NCI-H460 (cell line): ENCODE measurements around the gene FGD2. TPM values are rescaled to one million over a fixed set of nuclear protein-coding genes. Genes with fewer than 3 reads are reported as not detected.

Source experiments
- DNase-seq: peaks from one replicate; pipeline ENCODE4 v3.0.0-alpha.2; 2016; ENCODE audit warnings: low read depth; ENCODE audit errors: extremely low read depth
- polyA plus RNA-seq: library from polyadenylated mRNA; depleted of rRNA; stranded (reverse); fragments of >200 nt; gene quantifications from 2 replicates; pipeline ENCODE4 v1.2.3, GENCODE V29; 2014; cell fraction: nucleus; rRNA removed
- total RNA-seq: library from RNA; depleted of rRNA; stranded (reverse); fragments of >200 nt; shearing (Covaris generic); gene quantifications from 2 replicates; pipeline ENCODE4 v1.2.3, GENCODE V29; 2014; rRNA removed

Gene FGD2
- total RNA-seq, result 0.10 TPM in 1 of 2 replicates, not detected in the other
- polyA plus RNA-seq, result 0.57 TPM in 1 of 2 replicates, not detected in the other

DNA sequence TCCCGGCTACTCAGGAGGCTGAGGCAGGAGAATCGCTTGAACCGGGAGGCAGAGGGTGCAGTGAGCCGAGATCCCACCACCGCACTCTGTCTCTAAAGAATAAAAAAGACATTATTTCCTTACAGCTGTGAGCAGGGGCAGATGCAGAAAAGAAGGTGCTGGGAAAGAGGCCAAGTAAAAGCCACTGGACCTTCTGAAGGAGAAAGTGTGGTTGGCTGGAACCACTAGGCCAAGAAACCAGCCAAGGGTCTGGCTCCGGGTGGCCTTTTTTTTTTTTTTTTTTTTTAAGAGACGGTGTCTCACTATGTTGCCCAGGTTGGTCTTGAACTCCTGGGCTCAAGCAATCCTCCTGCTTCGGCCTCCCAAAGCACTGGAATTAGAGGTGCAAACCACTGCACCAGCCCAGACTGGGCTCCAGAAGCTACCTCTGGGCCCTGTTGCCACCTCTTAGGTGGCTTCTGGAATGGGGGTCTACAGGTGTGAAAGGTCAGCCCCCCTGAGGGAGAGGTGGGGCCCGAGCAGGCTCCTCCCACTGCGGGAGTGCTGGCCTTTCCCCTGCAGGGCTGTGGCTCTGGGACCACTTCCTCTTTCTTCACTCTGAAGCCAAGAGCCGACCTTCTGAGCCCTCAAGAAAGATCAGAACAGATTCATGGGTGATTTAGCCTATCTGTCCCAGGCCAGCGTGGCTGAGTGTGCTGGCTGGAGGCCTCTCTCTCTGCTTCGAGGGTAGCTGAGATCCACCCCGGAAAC, at the start of gene FGD2:
Gene FGD2, plus strand, starts transcription at position 595 of the 750 bp plus-strand sequence. CDS start 163 bp downstream, outside the sequence.
- no peak for DNase-seq

- no peak for DNase-seq
Measured at GRCh38 chr6:36955671-36956445, 49.6 kb upstream of the FGD2 start.

DNA sequence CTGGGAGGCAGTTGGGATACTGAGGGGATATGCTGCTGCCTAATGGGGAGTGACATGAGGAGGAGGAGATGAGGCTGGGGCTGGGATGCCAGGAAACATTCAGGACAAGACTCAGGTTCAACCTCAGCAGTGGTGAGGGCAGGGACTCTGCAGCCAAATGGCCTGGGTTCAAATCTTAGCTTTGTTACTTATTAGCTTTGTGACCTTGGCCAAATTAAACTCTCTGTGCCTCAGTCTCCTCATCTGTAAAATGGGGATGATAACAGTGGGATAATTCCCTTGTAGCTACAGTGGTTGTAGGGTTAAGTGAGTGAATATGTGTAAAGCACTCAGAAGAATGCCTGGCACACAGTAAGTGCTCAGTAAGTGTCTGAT, 49.0 kb upstream of the FGD2 start:
- no peak for DNase-seq

GRCh38 chr6:36957773-36958271, 47.6 kb upstream of the FGD2 start:
- no peak for DNase-seq

GRCh38 chr6:36958775-36959554, 46.5 kb upstream of the FGD2 start:
- no peak for DNase-seq

DNA sequence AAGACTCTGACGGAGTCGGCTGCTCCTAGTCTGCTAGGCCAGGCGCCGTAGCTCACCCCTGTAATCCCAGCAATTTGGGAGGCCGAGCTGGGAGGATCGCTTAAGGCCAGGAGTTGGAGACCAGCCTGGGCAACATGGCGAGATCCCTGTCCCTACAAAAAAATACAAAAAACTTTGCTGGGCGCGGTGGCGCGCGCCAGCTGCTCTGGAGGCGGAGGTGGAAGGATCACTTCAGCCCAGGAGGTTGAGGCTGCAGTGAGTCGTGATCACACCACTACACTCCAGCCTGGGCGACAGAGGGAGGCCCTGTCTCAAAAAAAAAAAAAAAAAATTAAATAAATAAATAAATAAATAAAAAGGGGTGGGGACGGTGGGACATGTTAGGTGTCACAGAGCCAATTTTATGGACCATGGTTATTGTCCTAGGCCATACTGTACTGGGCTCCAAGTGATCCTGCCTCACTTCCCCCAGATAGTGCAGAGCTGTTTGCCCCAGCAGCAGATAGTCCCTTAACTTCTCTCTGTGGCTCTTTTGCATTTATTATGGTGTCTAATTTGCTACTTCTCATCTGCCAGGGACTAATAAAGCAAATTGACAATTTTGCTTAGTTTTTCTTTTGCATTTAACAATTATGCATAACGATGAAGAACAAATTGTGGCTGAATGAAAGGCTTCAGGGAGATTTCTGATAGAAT, 45.8 kb upstream of the FGD2 start:
- DNase-seq, result no peak

DNA sequence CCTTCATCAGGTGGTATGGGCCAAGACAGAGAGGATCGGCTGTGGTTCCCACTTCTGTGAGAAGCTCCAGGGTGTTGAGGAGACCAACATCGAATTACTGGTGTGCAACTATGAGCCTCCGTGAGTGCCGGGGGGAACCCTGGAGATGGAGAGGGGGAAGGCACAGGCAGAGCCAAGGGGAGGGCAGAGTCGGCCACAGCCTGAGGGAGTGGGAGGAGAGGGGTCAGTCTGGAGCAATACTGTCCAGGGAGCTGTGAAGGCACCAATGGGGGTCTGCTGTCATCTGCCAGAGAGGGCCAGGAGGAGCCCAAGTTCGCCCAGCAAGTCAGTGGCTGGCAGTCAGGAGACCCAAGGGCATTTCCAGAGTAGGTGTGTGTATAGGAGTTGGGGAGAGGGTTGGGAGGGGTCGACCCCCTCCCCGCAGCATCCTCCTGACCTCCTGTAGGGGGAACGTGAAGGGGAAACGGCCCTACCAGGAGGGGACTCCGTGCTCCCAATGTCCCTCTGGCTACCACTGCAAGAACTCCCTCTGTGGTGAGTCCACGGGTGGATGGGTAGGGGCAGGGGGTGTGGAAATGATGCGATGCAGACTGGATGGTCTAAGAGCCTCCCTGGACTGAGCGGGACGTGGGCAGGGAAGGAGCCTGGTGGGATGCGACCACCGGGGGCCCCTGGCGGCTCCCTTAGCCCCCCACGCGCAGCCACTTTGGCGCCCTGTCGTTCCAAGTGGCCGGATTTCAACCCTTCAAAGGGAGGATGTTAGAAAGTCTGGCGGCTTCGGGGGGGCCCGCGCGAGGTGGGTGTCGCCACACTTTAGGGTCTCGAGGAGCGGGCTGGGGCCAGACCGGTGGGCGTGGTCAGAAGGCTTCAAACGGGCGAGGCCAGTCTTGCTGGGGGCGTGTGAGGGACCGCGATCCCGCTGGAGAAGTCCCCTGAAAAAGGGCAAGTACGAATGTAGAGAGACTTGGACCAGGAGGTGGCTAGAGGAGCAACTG, 43.7 kb upstream of the FGD2 start:
- DNase-seq, result no peak

DNA sequence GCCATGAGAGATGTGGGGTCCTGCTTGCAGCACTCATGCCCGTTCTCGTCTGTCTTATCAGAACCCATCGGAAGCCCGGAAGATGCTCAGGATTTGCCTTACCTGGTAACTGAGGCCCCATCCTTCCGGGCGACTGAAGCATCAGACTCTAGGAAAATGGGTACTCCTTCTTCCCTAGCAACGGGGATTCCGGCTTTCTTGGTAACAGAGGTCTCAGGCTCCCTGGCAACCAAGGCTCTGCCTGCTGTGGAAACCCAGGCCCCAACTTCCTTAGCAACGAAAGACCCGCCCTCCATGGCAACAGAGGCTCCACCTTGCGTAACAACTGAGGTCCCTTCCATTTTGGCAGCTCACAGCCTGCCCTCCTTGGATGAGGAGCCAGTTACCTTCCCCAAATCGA, 42.6 kb upstream of the FGD2 start:
- no peak for DNase-seq

DNA sequence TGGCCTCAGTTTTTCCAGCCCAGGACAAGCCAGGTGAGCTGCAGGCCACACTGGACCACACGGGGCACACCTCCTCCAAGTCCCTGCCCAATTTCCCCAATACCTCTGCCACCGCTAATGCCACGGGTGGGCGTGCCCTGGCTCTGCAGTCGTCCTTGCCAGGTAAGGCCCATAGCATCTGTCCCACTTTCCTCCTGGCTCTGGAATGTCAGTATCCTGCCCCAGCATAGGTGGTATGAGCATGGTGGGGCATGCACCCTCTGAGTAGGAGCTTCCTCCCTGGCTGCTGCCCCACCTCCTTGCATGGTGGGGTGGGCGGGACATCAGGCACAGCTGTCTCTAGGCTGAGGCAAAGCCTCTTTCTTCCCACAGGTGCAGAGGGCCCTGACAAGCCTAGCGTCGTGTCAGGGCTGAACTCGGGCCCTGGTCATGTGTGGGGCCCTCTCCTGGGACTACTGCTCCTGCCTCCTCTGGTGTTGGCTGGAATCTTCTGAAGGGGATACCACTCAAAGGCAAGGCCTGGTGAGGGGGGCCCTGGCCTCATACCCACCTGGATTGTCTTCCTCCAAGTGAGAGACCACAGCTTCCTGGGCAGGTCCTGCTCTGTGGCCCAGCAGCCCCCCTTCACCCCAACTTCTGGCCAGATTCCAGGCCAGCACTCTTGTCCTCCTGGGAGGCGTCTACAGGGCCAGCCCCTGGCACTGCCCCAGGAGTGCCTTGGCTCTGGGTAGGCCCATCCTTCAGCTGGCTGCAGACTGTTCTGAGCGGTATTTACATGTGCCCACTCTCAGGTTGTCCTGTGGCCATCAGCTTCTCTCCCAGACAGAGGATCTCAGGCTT, 41.8 kb upstream of the FGD2 start:
- DNase-seq, result no peak

DNA sequence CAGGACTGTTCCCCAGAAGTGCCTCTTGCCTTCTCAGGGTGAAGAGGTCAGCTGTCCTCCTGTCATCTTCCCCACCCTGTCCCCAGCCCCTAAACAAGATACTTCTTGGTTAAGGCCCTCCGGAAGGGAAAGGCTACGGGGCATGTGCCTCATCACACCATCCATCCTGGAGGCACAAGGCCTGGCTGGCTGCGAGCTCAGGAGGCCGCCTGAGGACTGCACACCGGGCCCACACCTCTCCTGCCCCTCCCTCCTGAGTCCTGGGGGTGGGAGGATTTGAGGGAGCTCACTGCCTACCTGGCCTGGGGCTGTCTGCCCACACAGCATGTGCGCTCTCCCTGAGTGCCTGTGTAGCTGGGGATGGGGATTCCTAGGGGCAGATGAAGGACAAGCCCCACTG, 41.1 kb upstream of the FGD2 start:
- DNase-seq, result no peak

GRCh38 chr6:36964908-36965307, 40.5 kb upstream of the FGD2 start:
- DNase-seq, result no peak

DNA sequence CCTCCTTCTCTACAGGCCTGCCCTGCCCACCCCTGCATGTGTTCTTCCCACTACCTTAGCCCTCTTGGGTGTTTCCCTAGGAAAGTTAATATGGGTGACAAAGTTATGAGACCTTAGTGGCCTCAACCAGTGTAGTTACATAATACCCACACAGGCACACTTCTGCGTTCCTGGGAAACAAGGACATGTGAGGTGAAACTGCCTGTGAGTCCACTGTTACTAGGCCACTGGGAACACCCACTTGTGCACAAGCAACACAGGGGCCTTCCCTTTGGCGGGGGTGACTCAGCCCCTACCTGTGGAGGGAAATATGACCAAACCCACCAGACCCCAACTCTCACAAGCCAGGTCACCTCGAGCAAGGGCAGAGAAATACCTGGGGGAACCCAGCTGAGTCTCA, 38.2 kb upstream of the FGD2 start:
- no peak for DNase-seq

GRCh38 chr6:36967757-36968156, 37.7 kb upstream of the FGD2 start:
- DNase-seq, result no peak

DNA sequence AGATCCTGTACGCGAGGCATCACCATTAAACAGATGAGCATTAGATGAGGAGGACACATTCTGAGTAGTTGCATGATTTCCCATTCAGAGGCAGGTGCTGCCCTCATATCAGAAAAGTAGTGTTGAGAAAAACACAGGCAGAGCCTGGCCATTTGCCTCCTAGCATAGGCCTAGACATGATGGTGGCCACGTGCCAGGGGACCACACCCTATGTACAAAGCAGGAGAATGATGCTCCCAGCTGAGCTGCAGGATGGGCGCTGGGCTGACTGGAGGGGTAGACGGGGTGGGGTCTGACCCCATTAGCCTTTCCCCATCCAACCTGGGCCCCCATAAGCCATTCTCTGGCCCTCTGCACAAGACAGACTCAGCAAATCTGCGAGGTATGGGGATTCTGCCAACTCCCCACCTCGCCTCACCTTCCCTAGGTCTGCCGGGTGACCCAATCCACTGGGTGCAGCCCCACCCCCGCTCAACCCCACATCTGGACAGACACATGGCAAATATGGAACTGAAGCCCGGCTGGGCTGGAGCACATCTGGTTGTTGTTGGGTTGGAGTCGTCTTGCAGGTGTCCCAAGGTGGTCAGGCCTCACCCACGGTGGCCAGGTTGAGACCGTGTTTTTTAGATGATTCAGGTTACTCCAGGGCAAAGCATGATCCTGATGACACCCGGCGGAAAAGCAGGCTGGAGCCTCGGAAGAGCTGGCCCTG, 37.0 kb upstream of the FGD2 start:
- DNase-seq, result no peak

DNA sequence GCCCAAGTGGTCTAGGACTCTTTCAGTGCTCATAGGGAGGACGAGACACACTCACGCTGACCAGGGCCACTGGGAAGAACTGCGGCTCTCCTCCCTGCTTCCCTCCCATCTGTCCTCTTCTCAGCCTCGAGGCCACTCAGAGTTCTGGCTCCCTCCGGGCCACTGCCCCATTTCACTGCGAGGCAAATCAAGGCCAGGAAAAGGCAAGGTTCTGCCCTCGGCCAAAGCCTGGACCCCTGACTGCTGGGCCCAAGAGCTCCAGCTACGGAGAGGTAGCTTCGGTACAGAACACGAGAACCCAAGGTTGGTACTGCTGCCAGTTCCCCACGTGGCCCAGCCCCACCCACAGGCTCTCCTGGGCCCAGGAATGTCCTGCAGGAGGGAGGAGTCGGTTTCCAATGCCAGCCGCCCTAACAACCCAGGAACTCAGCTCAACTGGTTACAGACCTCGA, 36.2 kb upstream of the FGD2 start:
- no peak for DNase-seq

- DNase-seq, result no peak
Measured at GRCh38 chr6:36969988-36970891, 35.2 kb upstream of the FGD2 start.
